Common myeloid progenitor, CD34-positive (primary cell): ENCODE measurements around the gene GAK.

Experiments
- CTCF ChIA-PET: fragments of 350-600 bp; sonication (Branson Sonifier 250); formaldehyde crosslinking; loops from one replicate; lab custom pipeline; 2021; ENCODE audit warnings: antibody characterized with exemption; lab: Charles Lee
- POLR2A ChIA-PET: fragments of 350-600 bp; sonication (Branson Sonifier 250); formaldehyde crosslinking; loops from one replicate; lab custom pipeline; 2021; ENCODE audit warnings: antibody characterized with exemption; lab: Charles Lee
- DNase-seq, 3 donors: peaks; one replicate each; pipeline versions ENCODE4 v3.0.0 to v3.0.0-alpha.2; 2013
- H3K27ac ChIP-seq, 2 experiments: 1 replicate in 1 of 2; 2 replicates in 1 of 2; pipeline ENCODE4 v1.7.0; 2013; ENCODE audit warnings: inconsistent platforms in 2 of 2, low read length in 2 of 2, mild to moderate bottlenecking in 2 of 2, low read depth in 1 of 2, moderate library complexity in 1 of 2; ENCODE audit not compliant: severe bottlenecking in 2 of 2, insufficient read depth in 1 of 2, poor library complexity in 1 of 2
- H3K27me3 ChIP-seq, 5 experiments: replicated peaks in 2 of 5; 1 replicate in 3 of 5; 2 replicates in 2 of 5; pipeline versions ENCODE4 v1.6.1 to v1.7.0; 2013; ENCODE audit warnings: low read length in 4 of 5, mild to moderate bottlenecking in 2 of 5, moderate library complexity in 2 of 5, inconsistent platforms in 1 of 5; ENCODE audit not compliant: insufficient read depth in 5 of 5, control insufficient read depth in 4 of 5
- H3K36me3 ChIP-seq, 4 experiments: 1 replicate in 2 of 4; 2 replicates in 2 of 4; pipeline versions ENCODE4 v1.6.1 to v1.7.0; 2013; ENCODE audit warnings: low read length in 3 of 4, control low read depth in 1 of 4, mild to moderate bottlenecking in 1 of 4; ENCODE audit not compliant: control insufficient read depth in 4 of 4, insufficient read depth in 4 of 4
- H3K4me1 ChIP-seq, 4 experiments: 1 replicate in 3 of 4; 2 replicates in 1 of 4; pipeline versions ENCODE4 v1.6.1 to v1.7.1; 2013; ENCODE audit warnings: low read length in 3 of 4, mild to moderate bottlenecking in 3 of 4, control low read depth in 1 of 4, inconsistent platforms in 1 of 4, moderate library complexity in 1 of 4; ENCODE audit not compliant: control insufficient read depth in 4 of 4, insufficient read depth in 4 of 4; ENCODE audit errors: control extremely low read depth in 1 of 4
- H3K4me3 ChIP-seq, 7 experiments: 1 replicate in 4 of 7; 2 replicates in 3 of 7; pipeline versions ENCODE4 v1.5.1 to v1.7.0; 2013; ENCODE audit warnings: mild to moderate bottlenecking in 7 of 7, low read length in 6 of 7, moderate library complexity in 6 of 7, inconsistent platforms in 2 of 7, low read depth in 2 of 7, control low read depth in 1 of 7; ENCODE audit not compliant: insufficient read depth in 4 of 7, control insufficient read depth in 1 of 7; ENCODE audit errors: extremely low read depth in 1 of 7
- H3K9me3 ChIP-seq, 5 experiments: 1 replicate in 4 of 5; 2 replicates in 1 of 5; pipeline versions ENCODE4 v1.6.1 to v1.7.1; 2013; ENCODE audit warnings: low read length in 4 of 5, mild to moderate bottlenecking in 2 of 5, inconsistent platforms in 1 of 5, low read depth in 1 of 5, moderate library complexity in 1 of 5; ENCODE audit not compliant: control insufficient read depth in 4 of 5, insufficient read depth in 2 of 5; ENCODE audit errors: control extremely low read depth in 1 of 5
- WGBS: methylation state at CpG from one replicate; pipeline ENCODE4 v1.1.5; 2013; ENCODE audit not compliant: insufficient coverage; 5-methylcytosine and 5-hydroxymethylcytosine counted together

GAK gene

DNA sequence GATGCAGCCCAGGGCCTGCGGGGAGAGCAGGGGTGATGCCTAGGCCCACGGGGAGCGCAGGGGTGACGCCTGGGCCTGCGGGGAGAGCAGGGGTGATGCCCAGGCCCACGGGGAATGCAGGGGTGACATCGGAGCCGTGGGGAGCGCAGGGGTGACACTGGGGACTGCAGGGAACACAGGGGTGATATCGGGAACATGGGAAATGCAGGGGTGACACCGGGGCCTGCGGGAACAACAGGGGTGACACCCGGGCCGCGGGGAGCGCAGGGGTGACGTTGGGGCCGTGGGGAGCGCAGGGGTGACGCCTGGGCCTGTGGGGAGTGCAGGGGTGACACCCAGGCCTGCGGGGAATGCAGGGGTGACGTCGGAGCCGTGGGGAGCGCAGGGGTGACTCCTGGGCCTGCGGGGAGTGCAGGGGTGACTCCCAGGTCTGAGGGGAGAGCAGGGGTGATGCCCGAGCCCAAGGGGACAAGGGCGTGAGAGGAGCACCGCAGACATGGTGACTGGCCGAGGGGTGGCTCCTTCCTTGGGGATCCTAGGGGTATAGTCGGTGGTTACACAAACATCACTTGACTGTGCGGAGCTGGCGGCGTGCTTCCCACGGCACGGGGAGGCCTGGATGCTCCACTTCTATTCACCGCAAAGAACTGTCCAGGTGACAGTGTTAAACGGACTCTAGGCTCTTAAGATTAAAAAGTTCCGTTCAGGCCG, 38.0 kb downstream of the GAK start:
- H3K4me1 ChIP-seq = no peaks in the 10 kb centered on the region
- POLR2A ChIA-PET = no interaction called here
- H3K27me3 ChIP-seq = no peaks in the 10 kb centered on the region
- CTCF ChIA-PET = interaction anchor here (2.1 kb wide), 1 partner anchor 36 kb away, joined by 5 read pairs; no protein-coding TSS in a partner anchor
- H3K36me3 ChIP-seq = peaks cover 6 to 73% (median 46%) of the 10 kb centered on the region in 4 experiments
- no peak overlapping the region for H3K4me3 ChIP-seq
- H3K27ac ChIP-seq = no peak overlapping the region
- 99% methylated on average over 33 of the region's 40 CpGs for WGBS
- DNase-seq = no peak
- no peaks in the 10 kb centered on the region for H3K9me3 ChIP-seq

DNA sequence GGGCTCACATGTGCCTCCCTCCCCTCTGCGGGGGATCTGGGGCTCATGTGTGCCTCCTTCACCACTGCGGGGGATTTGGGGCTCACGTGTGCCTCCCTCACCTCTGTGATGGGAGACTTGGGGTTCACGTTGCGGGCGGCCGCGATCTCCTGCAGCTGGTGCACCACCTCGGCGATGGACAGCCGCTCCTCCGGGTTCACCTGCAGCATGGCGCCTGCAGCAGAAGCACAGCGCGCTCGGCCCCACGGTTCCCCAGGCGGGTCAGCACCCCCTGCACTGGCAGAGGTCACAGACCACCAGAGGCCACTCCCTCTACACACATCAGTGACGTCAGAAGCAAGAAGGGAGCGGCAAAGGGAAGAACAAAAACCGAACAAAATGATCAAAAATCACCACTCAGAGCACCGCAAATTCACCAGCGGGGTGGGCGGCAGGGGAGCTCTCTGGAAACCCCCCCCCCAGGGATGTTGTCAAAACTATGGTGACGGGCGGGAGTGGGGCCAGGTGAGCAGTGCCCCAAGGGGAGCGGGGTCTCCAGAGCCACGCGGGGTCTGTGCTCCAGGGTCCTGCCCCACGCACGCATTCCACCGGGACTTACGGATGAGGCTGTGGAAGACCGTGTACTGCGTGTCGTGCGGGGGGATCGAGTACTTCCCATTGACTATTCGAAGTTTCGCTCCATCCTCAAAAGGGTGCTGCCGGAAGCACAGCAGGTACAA, 38.7 kb downstream of the GAK start:
- DNase-seq = no peak
- POLR2A ChIA-PET = no interaction called here
- H3K36me3 ChIP-seq = peaks cover 9 to 80% (median 53%) of the 10 kb centered on the region in 4 experiments
- no peak overlapping the region for H3K27ac ChIP-seq
- CTCF ChIA-PET = interaction anchor here (3.6 kb wide), 1 partner anchor 94 kb away, joined by 17 read pairs; the partner anchor contains the start of gene IDUA
- WGBS = 97% methylated on average over 26 of the region's 41 CpGs
- H3K4me1 ChIP-seq = no peaks in the 10 kb centered on the region
- no peaks in the 10 kb centered on the region for H3K9me3 ChIP-seq
- H3K4me3 ChIP-seq = no peak overlapping the region
- no peaks in the 10 kb centered on the region for H3K27me3 ChIP-seq

DNA sequence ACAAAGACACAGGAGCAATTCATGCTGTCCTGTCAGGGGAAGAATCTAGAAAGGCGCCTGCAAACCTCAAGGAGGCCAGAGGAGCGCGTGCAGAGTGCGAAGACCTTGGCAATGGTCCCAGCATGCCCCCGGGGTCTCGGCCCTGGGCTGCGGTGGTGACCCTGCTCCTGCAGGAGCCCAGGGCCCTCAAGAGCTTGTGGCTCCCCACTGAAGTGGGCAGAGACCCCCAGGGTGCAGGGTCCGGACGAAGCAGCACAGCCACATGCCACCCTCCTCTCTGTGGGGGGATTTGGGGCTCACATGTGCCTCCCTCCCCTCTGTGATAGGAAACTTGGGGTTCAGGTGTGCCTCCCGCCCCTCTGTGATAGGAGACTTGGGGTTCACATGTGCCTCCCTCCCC, 39.3 kb downstream of the GAK start:
- POLR2A ChIA-PET = no interaction called here
- CTCF ChIA-PET = interaction anchor here (2.2 to 3.6 kb wide), 2 partner anchors 8 to 94 kb away, joined by 6 to 17 read pairs; partner anchors contain the start of gene IDUA

DNA sequence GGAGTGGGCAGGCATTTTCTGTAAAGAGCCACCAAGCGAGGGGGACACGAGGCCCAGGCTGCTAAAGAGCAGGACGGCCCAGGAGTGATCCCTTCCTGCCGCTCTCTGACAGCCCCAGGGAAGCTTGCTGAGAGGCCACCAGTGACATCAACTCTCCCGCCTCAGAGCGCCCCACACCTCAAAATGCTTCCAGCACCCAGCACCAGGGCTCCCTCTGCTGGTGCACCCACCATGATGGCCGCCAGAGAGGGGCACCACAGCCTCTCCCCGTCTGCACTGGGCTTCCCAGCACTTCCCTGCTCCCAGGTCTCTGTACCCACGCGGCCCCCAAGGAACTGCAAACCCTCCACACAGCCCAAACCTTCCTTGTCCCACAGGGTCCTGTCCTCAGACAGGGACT, 40.4 kb downstream of the GAK start:
- Histone ChIP-seq H3K4me3 (no peak overlapping the region), H3K36me3 (peaks cover 9 to 84% (median 57%) of the 10 kb centered on the region in 4 experiments), H3K27me3 (no peaks in the 10 kb centered on the region), H3K4me1 (no peaks in the 10 kb centered on the region), H3K9me3 (peaks cover 0 to 7% (median 2%) of the 10 kb centered on the region in 5 experiments), H3K27ac (no peak overlapping the region)
- ChIA-PET CTCF (interaction anchor here (1.0 to 3.6 kb wide), 5 partner anchors 9 to 149 kb away, joined by 3 to 17 read pairs (median 5); partner anchors contain the start of genes GAK, IDUA and TMEM175), POLR2A (no interaction called here)
- WGBS = 96% methylated on average over 10 of the region's 10 CpGs
- DNase-seq = peak in 2 of 3 donors; percentile 32 to 43

More for the DNA sequence above, 39.3 kb downstream of the GAK start:
- Histone ChIP-seq H3K4me1 (no peaks in the 10 kb centered on the region), H3K4me3 (no peak overlapping the region), H3K27me3 (no peaks in the 10 kb centered on the region), H3K36me3 (peaks cover 9 to 82% (median 55%) of the 10 kb centered on the region in 4 experiments), H3K9me3 (peaks cover 0 to under 1% (median 0%) of the 10 kb centered on the region in 5 experiments), H3K27ac (no peak overlapping the region)
- DNase-seq = no peak
- 100% methylated on average over 10 of the region's 10 CpGs for WGBS

DNA sequence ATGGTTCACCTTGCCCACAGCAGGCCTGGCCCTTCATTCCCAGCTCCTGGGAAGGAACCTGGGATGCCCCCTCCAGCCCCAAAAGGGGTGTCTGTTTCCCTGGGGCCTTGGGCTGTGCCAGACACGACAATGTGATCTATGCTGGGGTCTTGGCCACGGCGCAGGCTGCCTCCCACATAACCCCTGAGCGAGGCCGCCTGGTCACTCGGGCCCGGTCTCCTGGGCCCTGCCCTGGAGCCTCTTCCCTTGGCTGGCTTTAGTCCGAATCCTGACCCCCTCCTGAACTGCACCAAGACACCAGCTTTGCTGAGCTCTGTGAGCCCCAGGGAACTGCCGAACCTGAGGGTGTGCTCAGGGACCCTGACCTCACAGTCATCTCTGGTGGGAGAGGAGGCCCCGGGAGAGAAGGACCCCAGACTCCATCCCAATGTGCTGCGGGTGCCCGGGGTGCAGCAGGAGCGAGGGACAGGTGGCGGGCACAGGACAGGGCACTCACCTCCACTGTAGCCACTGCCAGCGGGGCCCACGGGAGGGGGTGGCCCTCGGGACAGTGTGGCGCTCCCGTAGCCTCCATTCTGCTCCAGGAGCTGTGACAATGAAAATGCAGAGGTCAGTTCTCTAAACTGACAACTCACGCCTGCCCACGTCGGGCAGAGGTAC, 42.0 kb downstream of the GAK start:
- no peaks in the 10 kb centered on the region for H3K27me3 ChIP-seq
- no peaks in the 10 kb centered on the region for H3K4me1 ChIP-seq
- H3K27ac ChIP-seq = no peak overlapping the region
- peaks cover 10 to 78% (median 54%) of the 10 kb centered on the region in 4 experiments for H3K36me3 ChIP-seq
- peaks cover 0 to 7% (median 2%) of the 10 kb centered on the region in 5 experiments for H3K9me3 ChIP-seq
- ChIA-PET POLR2A (no interaction called here), CTCF (interaction anchor here (0.6 to 3.6 kb wide), 3 partner anchors 41 to 97 kb away, joined by 3 to 17 read pairs (median 4); partner anchors contain the start of genes GAK, IDUA and TMEM175)
- H3K4me3 ChIP-seq = no peak overlapping the region
- 97% methylated on average over 21 of the region's 22 CpGs for WGBS
- DNase-seq = no peak

DNA sequence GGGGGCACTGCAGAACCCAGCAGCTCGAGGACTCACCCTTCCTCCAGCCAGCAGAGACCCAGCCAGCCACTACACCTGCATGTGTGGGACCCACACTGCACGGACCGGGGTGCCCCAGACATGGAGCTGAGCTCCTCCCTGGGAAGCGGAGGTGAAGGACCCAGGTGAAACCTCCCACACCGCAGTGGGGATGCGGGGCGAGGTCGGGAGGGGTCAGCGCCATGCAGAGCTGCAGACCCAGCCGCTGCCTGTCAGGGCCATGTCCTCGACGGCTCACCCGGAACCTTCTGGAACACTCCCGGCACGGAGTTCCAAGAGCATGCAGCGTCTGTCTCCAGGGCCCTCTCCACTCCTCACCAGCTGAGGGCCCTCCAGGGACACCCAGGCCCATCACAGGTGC, 42.6 kb downstream of the GAK start:
- ChIA-PET POLR2A (interaction anchor here (0.7 kb wide), 1 partner anchor 98 kb away, joined by 4 read pairs; the partner anchor contains the start of gene IDUA), CTCF (interaction anchor here (3.6 kb wide), 1 partner anchor 97 kb away, joined by 17 read pairs; the partner anchor contains the start of gene IDUA)
- no peak for DNase-seq
- Histone ChIP-seq H3K4me3 (no peak overlapping the region), H3K9me3 (peaks cover 0 to 7% (median 2%) of the 10 kb centered on the region in 5 experiments), H3K27ac (no peak overlapping the region), H3K27me3 (no peaks in the 10 kb centered on the region), H3K36me3 (peaks cover 10 to 80% (median 58%) of the 10 kb centered on the region in 4 experiments), H3K4me1 (no peaks in the 10 kb centered on the region)
- WGBS = 93% methylated on average over 16 of the region's 16 CpGs
